NT2/D1 (cell line): ENCODE measurements around the gene RTF2.

Experiments
- SUZ12 ChIP-seq: IDR thresholded peaks from 2 replicates; pipeline ENCODE4 v1.6.1; 2011; ENCODE audit not compliant: insufficient read length, insufficient read depth; ENCODE audit errors: extremely low read depth
- YY1 ChIP-seq: IDR thresholded peaks from 2 replicates; pipeline ENCODE4 v1.6.1; 2011; ENCODE audit not compliant: insufficient read length, insufficient read depth

DNA sequence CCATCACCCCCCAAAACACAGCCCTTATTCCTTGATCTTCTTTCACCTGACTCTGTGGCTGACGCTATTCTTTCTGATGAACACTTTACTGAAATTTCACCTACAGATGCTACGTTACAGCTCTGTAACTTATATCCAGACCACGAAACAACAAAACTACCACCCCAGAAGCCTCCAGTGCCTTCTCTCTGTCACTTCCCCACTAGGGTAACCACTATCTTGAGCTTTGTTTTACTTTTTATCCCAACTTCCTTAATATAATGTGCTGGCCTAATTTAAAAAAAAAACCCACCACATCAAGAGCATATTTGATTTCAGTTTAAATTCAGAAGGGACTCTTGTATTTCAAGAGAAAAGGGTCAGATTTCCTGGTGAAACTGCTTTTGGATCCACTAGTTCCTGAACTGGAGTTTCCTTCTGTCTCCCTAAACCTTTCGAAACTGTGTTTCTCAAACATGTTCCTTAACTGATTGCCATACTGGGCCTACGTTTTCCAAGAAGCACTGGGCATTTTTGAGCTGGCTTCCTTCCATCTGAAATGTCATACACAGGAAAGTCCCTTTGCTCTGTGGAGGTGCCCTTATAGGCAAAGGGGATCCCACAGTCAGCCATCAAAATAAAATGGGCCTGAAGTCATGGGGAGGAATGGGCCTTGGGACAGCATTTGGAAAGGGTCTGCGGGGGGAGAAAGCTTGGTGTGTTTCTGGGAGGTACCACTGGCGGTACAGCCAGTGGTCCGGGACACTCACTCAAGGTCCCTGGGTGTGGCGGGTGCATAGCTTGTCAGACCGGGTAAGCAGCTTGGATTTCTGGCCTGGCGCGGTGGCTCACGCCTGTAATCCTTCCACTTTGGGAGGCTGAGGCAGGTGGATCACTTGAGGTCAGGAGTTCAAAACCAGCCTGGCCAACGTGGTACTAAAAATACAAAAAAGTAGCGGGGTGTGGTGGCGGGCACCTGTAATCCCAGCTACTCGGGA lies 25.8 kb upstream of the RTF2 start:
- TF ChIP-seq SUZ12 (no peak), YY1 (no peak)
